ENCODE results near the gene GBF1.

The GBF1 gene

GRCh38 chr10:102396730-102397151 lies 151.4 kb downstream of the GBF1 start:
- no peak for DNase-seq (ENCODE audit: low read depth)

GRCh38 chr10:102397222-102398171 lies 152.2 kb downstream of the GBF1 start:
- DNase-seq (ENCODE audit: low read depth): no peak

GRCh38 chr10:102398172-102399020 lies 153.1 kb downstream of the GBF1 start:
- no peak for DNase-seq (ENCODE audit: low read depth)

DNA sequence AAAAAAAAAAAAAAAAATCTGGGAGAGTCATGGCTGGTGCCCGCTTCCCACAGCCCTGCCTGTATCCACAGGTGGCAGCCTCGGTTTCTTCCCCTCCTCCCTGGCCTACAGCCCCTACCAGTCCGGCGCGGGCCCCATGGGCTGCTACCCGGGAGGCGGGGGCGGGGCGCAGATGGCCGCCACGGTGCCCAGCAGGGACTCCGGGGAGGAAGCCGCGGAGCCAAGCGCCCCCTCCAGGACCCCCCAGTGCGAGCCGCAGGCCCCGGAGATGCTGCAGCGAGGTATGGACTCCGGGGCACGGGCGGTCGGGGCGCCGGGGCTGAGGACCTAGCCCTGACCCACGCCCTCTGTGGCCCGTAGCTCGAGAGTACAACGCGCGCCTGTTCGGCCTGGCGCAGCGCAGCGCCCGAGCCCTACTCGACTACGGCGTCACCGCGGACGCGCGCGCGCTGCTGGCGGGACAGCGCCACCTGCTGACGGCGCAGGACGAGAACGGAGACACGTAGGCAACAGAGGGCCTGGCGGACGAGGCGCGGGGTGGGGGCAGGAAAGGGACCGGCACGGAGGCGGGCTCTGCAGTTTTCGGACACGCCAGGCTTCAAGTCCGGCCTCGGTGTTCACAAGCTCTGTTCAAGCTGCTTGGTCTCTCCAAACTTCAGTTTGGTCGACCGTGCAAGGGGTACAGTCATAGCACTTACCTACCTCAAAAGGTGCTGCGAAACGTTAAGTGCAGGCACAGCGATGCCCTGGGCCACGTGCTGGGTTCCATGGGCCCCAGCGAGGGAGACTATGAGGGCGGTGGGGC lies 154.1 kb downstream of the GBF1 start:
- peak; percentile 86 for DNase-seq (ENCODE audit: low read depth)

DNA sequence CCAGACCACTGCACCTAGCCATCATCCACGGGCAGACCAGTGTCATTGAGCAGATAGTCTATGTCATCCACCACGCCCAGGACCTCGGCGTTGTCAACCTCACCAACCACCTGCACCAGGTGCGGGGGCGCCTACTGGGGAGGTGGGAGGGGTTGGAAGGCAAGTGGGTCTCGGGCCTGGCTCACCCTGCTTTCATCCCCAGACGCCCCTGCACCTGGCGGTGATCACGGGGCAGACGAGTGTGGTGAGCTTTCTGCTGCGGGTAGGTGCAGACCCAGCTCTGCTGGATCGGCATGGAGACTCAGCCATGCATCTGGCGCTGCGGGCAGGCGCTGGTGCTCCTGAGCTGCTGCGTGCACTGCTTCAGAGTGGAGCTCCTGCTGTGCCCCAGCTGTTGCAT lies 154.7 kb downstream of the GBF1 start:
- DNase-seq (ENCODE audit: low read depth): no peak

- DNase-seq (ENCODE audit: low read depth): no peak
These were observed 155.4 kb downstream of the GBF1 start for GRCh38 chr10:102400598-102401341.

- no peak for DNase-seq (ENCODE audit: low read depth)
These were observed 156.0 kb downstream of the GBF1 start for GRCh38 chr10:102401342-102401654.

GRCh38 chr10:102401735-102402511 lies 156.6 kb downstream of the GBF1 start:
- peak; percentile 86 for DNase-seq (ENCODE audit: low read depth)

GRCh38 chr10:102402512-102402896 lies 157.2 kb downstream of the GBF1 start:
- DNase-seq (ENCODE audit: low read depth): no peak

- DNase-seq (ENCODE audit: low read depth): no peak
These were observed 157.8 kb downstream of the GBF1 start for GRCh38 chr10:102403115-102403514.

DNA sequence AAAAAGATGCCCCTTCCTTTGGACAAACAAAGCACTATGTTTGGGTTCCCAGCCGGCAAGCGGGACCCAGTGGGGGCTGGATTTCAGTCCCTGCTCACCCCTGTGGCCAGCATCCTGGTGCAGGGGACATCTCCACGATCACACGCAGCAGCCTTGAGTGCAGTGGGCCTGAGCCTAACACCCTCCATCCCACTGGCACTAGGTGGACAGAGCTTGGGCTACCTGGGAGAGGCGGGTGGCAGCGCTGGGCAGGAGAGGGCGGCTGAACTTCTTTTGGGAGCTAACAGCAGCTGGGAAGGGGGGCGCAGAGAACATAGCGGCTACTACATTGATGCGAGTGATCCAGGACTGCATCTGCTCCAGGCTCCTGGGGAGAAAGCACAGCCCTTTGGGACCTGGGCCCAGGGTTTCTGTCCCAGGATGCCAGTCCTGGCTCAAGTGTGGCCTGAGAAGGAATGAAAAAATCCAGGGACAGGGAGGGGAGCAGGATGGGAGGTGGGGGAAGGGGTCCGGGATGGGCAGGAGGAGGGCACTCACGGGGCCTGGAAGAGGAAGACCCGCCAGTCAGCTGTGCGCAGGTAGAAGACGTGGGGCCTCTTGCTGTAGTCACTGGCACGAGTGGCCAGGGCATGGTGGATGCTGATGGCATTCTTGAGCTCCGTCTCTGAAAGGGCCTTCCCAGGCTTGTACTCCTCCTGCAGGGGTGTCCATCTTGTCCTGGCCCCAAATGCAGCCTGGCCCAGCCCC lies 159.2 kb downstream of the GBF1 start:
- no peak for DNase-seq (ENCODE audit: low read depth)

- no peak for DNase-seq (ENCODE audit: low read depth)
These were observed 159.8 kb downstream of the GBF1 start for GRCh38 chr10:102405108-102405571.

- no peak for DNase-seq (ENCODE audit: low read depth)
These were observed 160.3 kb downstream of the GBF1 start for GRCh38 chr10:102405632-102406031.

GRCh38 chr10:102406815-102407214 lies 161.5 kb downstream of the GBF1 start:
- DNase-seq (ENCODE audit: low read depth): no peak

DNA sequence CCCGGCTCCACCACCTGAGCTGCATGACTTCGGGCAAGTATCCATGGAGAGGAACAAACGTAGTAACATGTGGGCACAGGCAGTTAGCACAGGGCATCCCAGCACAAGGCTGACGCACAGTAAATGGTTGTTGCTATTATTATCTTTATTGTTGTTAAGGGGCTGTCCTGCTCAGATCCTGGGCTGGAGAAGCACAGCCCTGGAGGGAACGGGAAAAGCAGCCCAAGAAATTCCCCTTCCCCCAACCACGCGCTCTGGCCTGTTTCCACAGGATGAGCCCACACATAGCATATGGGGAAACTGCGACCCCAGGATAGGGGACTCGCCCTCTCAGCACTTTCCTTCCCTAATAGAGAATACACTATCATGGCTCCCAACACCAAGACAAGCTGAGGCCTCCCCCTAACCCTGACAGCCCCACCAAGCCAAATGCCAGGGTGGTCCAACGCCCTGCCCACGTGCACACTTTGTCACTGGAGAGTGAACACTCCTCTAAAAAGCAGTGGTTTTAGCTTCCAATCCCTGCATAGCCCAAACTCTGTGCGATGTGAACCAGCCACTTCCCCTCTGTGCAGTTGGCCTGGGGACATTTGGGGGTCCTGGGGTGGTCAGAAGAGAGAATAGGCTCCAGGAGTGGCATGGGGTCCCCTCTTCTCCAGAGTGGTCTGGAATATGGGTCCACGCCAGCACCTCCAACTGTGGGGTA lies 162.2 kb downstream of the GBF1 start:
- DNase-seq (ENCODE audit: low read depth): no peak

DNA sequence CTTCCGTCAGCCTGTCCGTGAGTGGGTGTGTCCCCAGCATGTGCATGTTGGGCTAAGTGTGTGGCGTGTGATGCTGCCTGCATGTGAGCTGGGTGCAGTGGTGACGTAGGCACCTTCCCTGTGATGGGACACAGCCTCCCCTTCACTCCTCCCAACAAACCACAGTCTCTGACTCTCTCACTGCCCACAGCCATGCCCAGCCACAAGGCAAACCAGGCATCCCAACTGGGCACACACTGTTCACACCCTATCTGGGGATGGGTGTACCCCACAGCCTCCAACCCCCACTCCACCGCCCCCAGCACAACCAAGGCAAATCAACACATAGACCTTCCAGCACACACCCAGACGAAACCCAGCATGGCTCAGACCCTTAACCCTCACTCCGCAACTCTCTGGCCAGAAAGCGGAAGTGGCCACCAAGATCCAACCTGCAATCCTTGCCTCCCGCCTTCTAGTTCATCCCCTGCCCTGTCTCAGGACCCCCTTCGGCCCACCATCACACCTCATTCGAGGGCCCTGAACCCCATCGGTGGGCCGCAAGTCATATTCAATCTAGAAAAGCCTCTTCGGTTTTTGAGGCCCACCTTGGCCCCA lies 162.9 kb downstream of the GBF1 start:
- no peak for DNase-seq (ENCODE audit: low read depth)

- no peak for DNase-seq (ENCODE audit: low read depth)
These were observed 163.6 kb downstream of the GBF1 start for GRCh38 chr10:102408728-102409603.
